ENCODE data around the gene CGREF1. TPM values are rescaled to one million over a fixed set of nuclear protein-coding genes. Genes with fewer than 3 reads are reported as not detected.
A peak's percentile ranks its signal among the peaks of the same experiment; 100 is the strongest.
"Not testable (repeated sequence)": the region's sequence is repeated elsewhere in the genome, so short reads cannot be mapped to it uniquely, and the experiment has no call there.

The CGREF1 gene
- total RNA-seq, 2 donors from 2014 or later: 0.81 to 2.4 TPM

GRCh38 chr2:27133195-27133875, 14.4 kb upstream of the CGREF1 start:
- Mint-ChIP-seq H3K27me3 (ENCODE audit: low read depth) (no peaks in the 10 kb centered on the region), H3K4me1 (ENCODE audit: low read depth) (peaks cover 20% of the 10 kb centered on the region), H3K9me3 (no peaks in the 10 kb centered on the region), H3K27ac (peak overlapping the region; percentile 79), H3K36me3 (ENCODE audit: insufficient read depth in 2 of 2) (peaks cover 2 to 6% of the 10 kb centered on the region in 2 donors), H3K4me3 (peak overlapping the region; percentile 95 to 97)
- DNase-seq (peak; percentile 26 to 28), ATAC-seq (replicated peaks in 1 of 2) (peak in 1 of 2 donors; percentile 20)

GRCh38 chr2:27131429-27131828, 12.5 kb upstream of the CGREF1 start:
- H3K27ac Mint-ChIP-seq: no peak overlapping the region

GRCh38 chr2:27130396-27130795, 11.5 kb upstream of the CGREF1 start:
- peaks cover 2 to 6% of the 10 kb centered on the region in 2 donors for H3K36me3 Mint-ChIP-seq (ENCODE audit: insufficient read depth in 2 of 2)
- H3K4me3 Mint-ChIP-seq: no peak overlapping the region
- H3K27ac Mint-ChIP-seq: no peak overlapping the region
- DNase-seq: no peak
- H3K27me3 Mint-ChIP-seq (ENCODE audit: low read depth): no peaks in the 10 kb centered on the region
- ATAC-seq (replicated peaks in 1 of 2): no peak
- no peaks in the 10 kb centered on the region for H3K9me3 Mint-ChIP-seq
- peaks cover 20% of the 10 kb centered on the region for H3K4me1 Mint-ChIP-seq (ENCODE audit: low read depth)

More at GRCh38 chr2:27131429-27131828, 12.5 kb upstream of the CGREF1 start:
- no peak for DNase-seq
- H3K4me3 Mint-ChIP-seq: no peak overlapping the region
- H3K4me1 Mint-ChIP-seq (ENCODE audit: low read depth): peaks cover 20% of the 10 kb centered on the region
- peaks cover 2 to 6% of the 10 kb centered on the region in 2 donors for H3K36me3 Mint-ChIP-seq (ENCODE audit: insufficient read depth in 2 of 2)
- no peaks in the 10 kb centered on the region for H3K27me3 Mint-ChIP-seq (ENCODE audit: low read depth)
- no peaks in the 10 kb centered on the region for H3K9me3 Mint-ChIP-seq
- no peak for ATAC-seq (replicated peaks in 1 of 2)

- Mint-ChIP-seq H3K27ac (no peak overlapping the region), H3K36me3 (ENCODE audit: insufficient read depth in 2 of 2) (peaks cover 0 to 6% of the 10 kb centered on the region in 2 donors), H3K27me3 (ENCODE audit: low read depth) (no peaks in the 10 kb centered on the region), H3K4me1 (ENCODE audit: low read depth) (peaks cover 15% of the 10 kb centered on the region), H3K4me3 (no peak overlapping the region), H3K9me3 (no peaks in the 10 kb centered on the region)
- no peak for DNase-seq
- no peak for ATAC-seq (replicated peaks in 1 of 2)
These were observed 10.0 kb upstream of the CGREF1 start for GRCh38 chr2:27128668-27129571.

GRCh38 chr2:27127883-27128667, 9.1 kb upstream of the CGREF1 start:
- Mint-ChIP-seq H3K4me1 (ENCODE audit: low read depth) (peaks cover 15% of the 10 kb centered on the region), H3K27ac (no peak overlapping the region), H3K27me3 (ENCODE audit: low read depth) (no peaks in the 10 kb centered on the region), H3K9me3 (no peaks in the 10 kb centered on the region), H3K36me3 (ENCODE audit: insufficient read depth in 2 of 2) (peaks cover 0 to 3% of the 10 kb centered on the region in 2 donors), H3K4me3 (no peak overlapping the region)
- ATAC-seq (replicated peaks in 1 of 2) (no peak), DNase-seq (no peak)

GRCh38 chr2:27126252-27126710, 7.4 kb upstream of the CGREF1 start:
- no peaks in the 10 kb centered on the region for H3K9me3 Mint-ChIP-seq

GRCh38 chr2:27125104-27125503, 6.2 kb upstream of the CGREF1 start:
- peaks cover 14% of the 10 kb centered on the region for H3K4me1 Mint-ChIP-seq (ENCODE audit: low read depth)
- no peaks in the 10 kb centered on the region for H3K9me3 Mint-ChIP-seq
- DNase-seq (no peak), ATAC-seq (replicated peaks in 1 of 2) (no peak)
- no peak overlapping the region for H3K27ac Mint-ChIP-seq
- peaks cover 25% of the 10 kb centered on the region for H3K27me3 Mint-ChIP-seq (ENCODE audit: low read depth)
- no peaks in the 10 kb centered on the region for H3K36me3 Mint-ChIP-seq (ENCODE audit: insufficient read depth in 2 of 2)
- H3K4me3 Mint-ChIP-seq: no peak overlapping the region

More at GRCh38 chr2:27126252-27126710, 7.4 kb upstream of the CGREF1 start:
- peaks cover 14% of the 10 kb centered on the region for H3K4me1 Mint-ChIP-seq (ENCODE audit: low read depth)
- H3K4me3 Mint-ChIP-seq: no peak overlapping the region
- H3K27ac Mint-ChIP-seq: no peak overlapping the region
- H3K27me3 Mint-ChIP-seq (ENCODE audit: low read depth): peaks cover 16% of the 10 kb centered on the region
- no peak for DNase-seq
- ATAC-seq (replicated peaks in 1 of 2): no peak
- no peaks in the 10 kb centered on the region for H3K36me3 Mint-ChIP-seq (ENCODE audit: insufficient read depth in 2 of 2)

GRCh38 chr2:27123302-27124150, 4.6 kb upstream of the CGREF1 start, which contains the start of gene ABHD1:
TSS of gene ABHD1 (plus strand) at chr2:27123815. CDS start at chr2:27123949, 134 bp downstream.
- Mint-ChIP-seq H3K9me3 (no peaks in the 10 kb centered on the region), H3K4me3 (peak within 1 kb of the TSS; percentile 91), H3K27ac (peak within 1 kb of the TSS; percentile 9), H3K27me3 (ENCODE audit: low read depth) (peaks cover 34% of the 10 kb centered on the region), H3K4me1 (ENCODE audit: low read depth) (peaks cover 21% of the 10 kb centered on the region), H3K36me3 (ENCODE audit: insufficient read depth in 2 of 2) (no peaks in the 10 kb centered on the region)
- DNase-seq (peak; percentile 75 to 78), ATAC-seq (replicated peaks in 1 of 2) (peak; percentile 88 to 90)

GRCh38 chr2:27122791-27123190, 3.9 kb upstream of the CGREF1 start:
- ATAC-seq (replicated peaks in 1 of 2) (no peak), DNase-seq (no peak)
- Mint-ChIP-seq H3K4me3 (peak overlapping the region; percentile 91), H3K27me3 (ENCODE audit: low read depth) (peaks cover 39% of the 10 kb centered on the region), H3K4me1 (ENCODE audit: low read depth) (peaks cover 21% of the 10 kb centered on the region), H3K27ac (peak overlapping the region; percentile 9), H3K9me3 (no peaks in the 10 kb centered on the region), H3K36me3 (ENCODE audit: insufficient read depth in 2 of 2) (no peaks in the 10 kb centered on the region)

- peaks cover 41% of the 10 kb centered on the region for H3K27me3 Mint-ChIP-seq (ENCODE audit: low read depth)
- ATAC-seq (replicated peaks in 1 of 2): no peak
- H3K36me3 Mint-ChIP-seq (ENCODE audit: insufficient read depth in 2 of 2): no peaks in the 10 kb centered on the region
- H3K4me1 Mint-ChIP-seq (ENCODE audit: low read depth): peaks cover 21% of the 10 kb centered on the region
- no peaks in the 10 kb centered on the region for H3K9me3 Mint-ChIP-seq
- no peak for DNase-seq
- H3K4me3 Mint-ChIP-seq: no peak overlapping the region
- H3K27ac Mint-ChIP-seq: no peak overlapping the region
These were observed 3.0 kb upstream of the CGREF1 start for GRCh38 chr2:27121906-27122305.

- Mint-ChIP-seq H3K4me3 (peak overlapping the region; percentile 77 to 82), H3K4me1 (ENCODE audit: low read depth) (peaks cover 21% of the 10 kb centered on the region), H3K27me3 (ENCODE audit: low read depth) (peaks cover 41% of the 10 kb centered on the region)
- H3K9me3 Mint-ChIP-seq; ATAC-seq (replicated peaks in 1 of 2); DNase-seq; H3K36me3 Mint-ChIP-seq (ENCODE audit: insufficient read depth in 2 of 2); H3K27ac Mint-ChIP-seq: not testable (repeated sequence)
These were observed 372 bp upstream of the CGREF1 start for GRCh38 chr2:27119330-27119670.

- H3K9me3 Mint-ChIP-seq: no peaks in the 10 kb centered on the region
- H3K4me3 Mint-ChIP-seq: peak overlapping the region in 1 of 2 donors; percentile 68
- H3K4me1 Mint-ChIP-seq (ENCODE audit: low read depth): peaks cover 13% of the 10 kb centered on the region
- no peak for DNase-seq
- H3K36me3 Mint-ChIP-seq (ENCODE audit: insufficient read depth in 2 of 2): no peaks in the 10 kb centered on the region
- H3K27ac Mint-ChIP-seq: no peak overlapping the region
- peaks cover 41% of the 10 kb centered on the region for H3K27me3 Mint-ChIP-seq (ENCODE audit: low read depth)
- ATAC-seq (replicated peaks in 1 of 2): no peak
These were observed 868 bp downstream of the CGREF1 start for GRCh38 chr2:27117995-27118524.

Data from activated T-cell treated with anti-CD3 and anti-CD28 coated beads, Interleukin-2, amount 50 U/mL, for 72 hours (primary cell).